Osteoblast (primary cell): ENCODE results near the gene TEX38. TPM values are rescaled to one million over a fixed set of nuclear protein-coding genes. Genes with fewer than 3 reads are reported as not detected.
"Not testable (repeated sequence)": the region's sequence is repeated elsewhere in the genome, so short reads cannot be mapped to it uniquely, and the experiment has no call there.

Experiments used
- DNase-seq: peaks from one replicate; pipeline ENCODE4 v3.0.0; 2011; ENCODE audit warnings: low spot score, mixed read lengths; ENCODE audit not compliant: insufficient read length; ENCODE audit errors: missing footprints
- H2AFZ ChIP-seq: 2 replicates; pipeline ENCODE4 v1.6.0; 2011; ENCODE audit warnings: mild to moderate bottlenecking, low read length
- H3K27ac ChIP-seq: 2 replicates; pipeline ENCODE4 v1.5.1; 2011; ENCODE audit warnings: mild to moderate bottlenecking, low read depth, low read length, moderate library complexity
- H3K27me3 ChIP-seq: 2 replicates; pipeline ENCODE4 v1.6.0; 2012; ENCODE audit warnings: mild to moderate bottlenecking, control low read depth, inconsistent platforms, low read length, moderate library complexity; ENCODE audit not compliant: insufficient read depth
- H3K36me3 ChIP-seq: 2 replicates; pipeline ENCODE4 v1.5.1; 2011; ENCODE audit warnings: mild to moderate bottlenecking, low read length, control low read depth, moderate library complexity; ENCODE audit not compliant: insufficient read depth
- H3K4me1 ChIP-seq: 2 replicates; pipeline ENCODE4 v1.5.1; 2011; ENCODE audit warnings: mild to moderate bottlenecking, low read length, control low read depth, moderate library complexity; ENCODE audit not compliant: insufficient read depth
- H3K4me2 ChIP-seq: 2 replicates; pipeline ENCODE4 v1.6.0; 2011; ENCODE audit warnings: mild to moderate bottlenecking, low read length; ENCODE audit not compliant: insufficient read depth
- H3K4me3 ChIP-seq: fragments of 200-600 bp; sonication (generic); 3 replicates; pipeline ENCODE4 v1.5.1; 2012; ENCODE audit warnings: mild to moderate bottlenecking, low read length, inconsistent platforms; ENCODE audit not compliant: insufficient read depth
- H3K79me2 ChIP-seq: 2 replicates; pipeline ENCODE4 v1.6.0; 2012; ENCODE audit warnings: mild to moderate bottlenecking, low read length, control low read depth, inconsistent platforms; ENCODE audit not compliant: insufficient read depth
- H3K9me3 ChIP-seq: 2 replicates; pipeline ENCODE4 v1.5.1; 2011; ENCODE audit warnings: low read depth, low read length, control low read depth
- H4K20me1 ChIP-seq: 2 replicates; pipeline ENCODE4 v1.6.0; 2012; ENCODE audit warnings: mild to moderate bottlenecking, low read length, control low read depth; ENCODE audit not compliant: insufficient read depth
- CTCF ChIP-seq: IDR thresholded peaks from 2 replicates; pipeline ENCODE4 v1.5.1; 2011; ENCODE audit warnings: mild to moderate bottlenecking, low read depth, low read length, moderate library complexity; ENCODE audit errors: extremely low read depth
- total RNA-seq: library from RNA; depleted of rRNA; stranded (reverse); fragments of >200 nt; gene quantifications from 2 replicates; pipeline ENCODE4 v1.2.3, GENCODE V29; 2012

The TEX38 gene
- total RNA-seq, 1 donor = not detected

GRCh38 chr1:46692811-46693770 is 21.4 kb downstream of the TEX38 start:
- no peaks in the 10 kb centered on the region for H3K27me3 ChIP-seq
- DNase-seq = no peak
- no peaks in the 10 kb centered on the region for H3K9me3 ChIP-seq
- peaks cover 9% of the 10 kb centered on the region for H3K79me2 ChIP-seq
- no peak overlapping the region for H3K27ac ChIP-seq
- H3K36me3 ChIP-seq = peaks cover 49% of the 10 kb centered on the region
- peaks cover 5% of the 10 kb centered on the region for H4K20me1 ChIP-seq
- H3K4me2 ChIP-seq = no peak overlapping the region
- no peak overlapping the region for H3K4me3 ChIP-seq
- TF ChIP-seq CTCF = no peak
- H2AFZ ChIP-seq = no peak overlapping the region
- H3K4me1 ChIP-seq = peaks cover 15% of the 10 kb centered on the region

- not testable (repeated sequence) for H4K20me1 ChIP-seq, DNase-seq
- H3K36me3 ChIP-seq = peaks cover 34% of the 10 kb centered on the region
Measured at GRCh38 chr1:46694676-46695075, 23.0 kb downstream of the TEX38 start.

GRCh38 chr1:46697053-46697452 is 25.4 kb downstream of the TEX38 start:
- DNase-seq = no peak
- peaks cover 13% of the 10 kb centered on the region for H3K36me3 ChIP-seq
- H3K4me3 ChIP-seq = no peak overlapping the region
- peaks cover 4% of the 10 kb centered on the region for H3K4me1 ChIP-seq
- no peak overlapping the region for H3K27ac ChIP-seq
- no peaks in the 10 kb centered on the region for H3K9me3 ChIP-seq
- H3K79me2 ChIP-seq = peaks cover 23% of the 10 kb centered on the region
- H2AFZ ChIP-seq = no peak overlapping the region
- H3K4me2 ChIP-seq = no peak overlapping the region
- no peaks in the 10 kb centered on the region for H3K27me3 ChIP-seq
- TF ChIP-seq CTCF = no peak
- peaks cover 9% of the 10 kb centered on the region for H4K20me1 ChIP-seq

More at GRCh38 chr1:46694676-46695075, 23.0 kb downstream of the TEX38 start:
- not testable (repeated sequence) for H3K4me2 ChIP-seq, H2AFZ ChIP-seq, H3K4me3 ChIP-seq, H3K27me3 ChIP-seq, H3K27ac ChIP-seq, H3K9me3 ChIP-seq
- H3K79me2 ChIP-seq = peaks cover 17% of the 10 kb centered on the region
- peaks cover 15% of the 10 kb centered on the region for H3K4me1 ChIP-seq

GRCh38 chr1:46699666-46700065 is 28.0 kb downstream of the TEX38 start:
- H3K36me3 ChIP-seq = peaks cover 23% of the 10 kb centered on the region

More at GRCh38 chr1:46699666-46700065, 28.0 kb downstream of the TEX38 start:
- Histone ChIP-seq H2AFZ (no peak overlapping the region), H3K9me3 (no peaks in the 10 kb centered on the region), H4K20me1 (peaks cover 12% of the 10 kb centered on the region), H3K4me2 (no peak overlapping the region), H3K27me3 (no peaks in the 10 kb centered on the region), H3K4me3 (no peak overlapping the region), H3K27ac (no peak overlapping the region), H3K4me1 (no peaks in the 10 kb centered on the region), H3K79me2 (peaks cover 24% of the 10 kb centered on the region)
- DNase-seq = no peak
- TF ChIP-seq CTCF = no peak
